T-cell (primary cell): ENCODE results near the gene RAPGEF3. TPM values are rescaled to one million over a fixed set of nuclear protein-coding genes. Genes with fewer than 3 reads are reported as not detected.
A peak's percentile ranks its signal among the peaks of the same experiment; 100 is the strongest.

Source experiments
- ATAC-seq, 4 experiments: fragments of 200-7000 bp in 3 of 4; fragments of 150-1000 bp in 1 of 4; cut with Tn5 transposase; replicated peaks in 1 of 4; 1 replicate in 3 of 4; 2 replicates in 1 of 4; pipeline ENCODE4 v1.10.0; 2021; ENCODE audit warnings: moderate library complexity in 3 of 4, mild to moderate bottlenecking in 2 of 4, moderate number of reproducible peaks in 1 of 4
- CTCF ChIA-PET, 2 donors: fragments of 300-600 bp; sonication (Branson Sonifier 250); formaldehyde crosslinking; loops; one replicate each; lab custom pipeline; 2022; ENCODE audit warnings: antibody characterized with exemption in 2 of 2; lab: Charles Lee
- POLR2A ChIA-PET, 2 donors: fragments of 300-600 bp; sonication (Branson Sonifier 250); formaldehyde crosslinking; loops; one replicate each; lab custom pipeline; 2022; ENCODE audit warnings: antibody characterized with exemption in 2 of 2; lab: Charles Lee
- DNase-seq, 35 experiments: peaks; one replicate each; pipeline versions ENCODE4 v3.0.0 to v3.0.0-alpha.2; 2013 to 2023
- H3K27ac ChIP-seq: one replicate; pipeline ENCODE4 v1.5.1; 2013; ENCODE audit warnings: low read length
- H3K27me3 ChIP-seq, 2 experiments: replicated peaks in 1 of 2; 1 replicate in 1 of 2; 2 replicates in 1 of 2; pipeline versions ENCODE4 v1.6.1 to v1.7.0; 2013; ENCODE audit warnings: low read length in 1 of 2, mixed read lengths in 1 of 2; ENCODE audit not compliant: control insufficient read depth in 2 of 2, insufficient read depth in 2 of 2; ENCODE audit errors: extremely low read depth in 1 of 2
- H3K36me3 ChIP-seq, 2 donors: 1 replicate in 1 of 2; 2 replicates in 1 of 2; pipeline versions ENCODE4 v1.6.1 to v1.7.0; 2013; ENCODE audit warnings: low read length in 1 of 2; ENCODE audit not compliant: control insufficient read depth in 2 of 2, insufficient read depth in 1 of 2; ENCODE audit errors: extremely low read depth in 1 of 2
- H3K4me1 ChIP-seq, 2 experiments: 1 replicate in 1 of 2; 2 replicates in 1 of 2; pipeline versions ENCODE4 v1.6.1 to v1.7.0; 2013; ENCODE audit warnings: low read length in 2 of 2, mixed read lengths in 1 of 2; ENCODE audit not compliant: insufficient read depth in 2 of 2, control insufficient read depth in 1 of 2; ENCODE audit errors: extremely low read depth in 1 of 2
- H3K4me3 ChIP-seq, 2 donors: 1 replicate in 1 of 2; 2 replicates in 1 of 2; pipeline versions ENCODE4 v1.5.1 to v1.7.0; 2013; ENCODE audit warnings: mild to moderate bottlenecking in 2 of 2, low read length in 1 of 2, moderate library complexity in 1 of 2; ENCODE audit not compliant: control insufficient read depth in 1 of 2; ENCODE audit errors: extremely low read depth in 1 of 2
- H3K9me3 ChIP-seq: 2 replicates; pipeline ENCODE4 v1.7.0; 2013
- H3K27ac Mint-ChIP-seq, 2 donors: one replicate each; pipeline ENCODE4 v1.8.0; 2020 to 2021; ENCODE audit warnings: mild to moderate bottlenecking in 2 of 2, mixed read lengths in 2 of 2
- H3K27me3 Mint-ChIP-seq, 2 donors: one replicate each; pipeline ENCODE4 v1.8.0; 2021 to 2022; ENCODE audit warnings: mixed read lengths in 2 of 2
- H3K36me3 Mint-ChIP-seq: one replicate; pipeline ENCODE4 v1.8.0; 2021; ENCODE audit warnings: mixed read lengths
- H3K4me1 Mint-ChIP-seq, 3 donors: one replicate each; pipeline ENCODE4 v1.8.0; 2020 to 2022; ENCODE audit warnings: mixed read lengths in 3 of 3, mild to moderate bottlenecking in 1 of 3
- H3K4me3 Mint-ChIP-seq, 3 donors: one replicate each; pipeline ENCODE4 v1.8.0; 2020 to 2022; ENCODE audit warnings: mild to moderate bottlenecking in 3 of 3, mixed read lengths in 3 of 3, moderate library complexity in 3 of 3
- H3K9me3 Mint-ChIP-seq, 3 donors: one replicate each; pipeline ENCODE4 v1.8.0; 2020 to 2022; ENCODE audit warnings: mixed read lengths in 3 of 3
- WGBS: methylation state at CpG from one replicate; pipeline ENCODE4 v1.1.5; 2013; ENCODE audit warnings: missing lambda C conversion rate; ENCODE audit not compliant: insufficient coverage; 5-methylcytosine and 5-hydroxymethylcytosine counted together
- total RNA-seq, 35 experiments: library from RNA in 6 of 35; stranded (reverse) in 6 of 35; fragments of 120-200 nt in 1 of 35; gene quantifications; one replicate each; pipeline versions ENCODE4 v1.2.1 to v1.2.4 and lab custom pipeline; 2013 to 2026

The RAPGEF3 gene
- total RNA-seq, 5 donors from 2014 or later (not counting 1 experiment from before 2014, with no cell fraction given), result 0.25 to 0.99 (median 0.82) TPM

DNA sequence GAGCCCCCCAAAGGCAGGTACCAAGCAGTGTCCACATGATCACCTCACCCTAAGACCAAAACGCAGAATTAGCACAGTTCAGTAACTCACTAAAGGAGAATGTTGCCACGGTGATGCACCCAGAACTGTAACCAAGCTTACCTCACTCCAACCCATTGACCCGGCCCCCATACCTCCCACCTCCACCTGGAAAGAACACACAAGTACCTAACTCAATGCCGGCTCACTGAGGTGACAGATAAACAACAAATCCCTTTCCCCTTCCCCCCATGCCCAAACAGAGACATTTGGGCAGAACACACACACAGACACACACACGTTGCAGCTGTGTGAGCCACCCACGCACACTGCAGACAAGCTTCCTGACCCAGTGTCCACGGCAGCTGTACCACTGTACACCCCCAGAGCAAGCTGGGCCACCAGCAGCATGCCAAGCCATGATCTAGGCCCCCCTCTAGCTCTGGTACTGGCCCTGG, 1.3 kb downstream of the RAPGEF3 start:
- POLR2A ChIA-PET, result interaction anchor here in 1 of 2 donors (0.6 kb wide), 1 partner anchor 63 kb away, joined by 13 read pairs; no protein-coding TSS in a partner anchor
- Mint-ChIP-seq H3K4me3 (peak overlapping the region in 1 of 3 donors; percentile 77), H3K27ac (peak overlapping the region; percentile 44 to 49), H3K27me3 (no peaks in the 10 kb centered on the region), H3K4me1 (peaks cover 24 to 35% (median 24%) of the 10 kb centered on the region in 3 donors), H3K36me3 (no peaks in the 10 kb centered on the region), H3K9me3 (no peaks in the 10 kb centered on the region)
- H3K27ac ChIP-seq, result no peak overlapping the region
- H3K4me3 ChIP-seq, result no peak overlapping the region
- DNase-seq, result no peak
- CTCF ChIA-PET, result interaction anchor here (0.8 to 5.1 kb wide), 5 partner anchors 10 to 16 kb away, joined by 3 to 34 read pairs (median 6); no protein-coding TSS in a partner anchor
- H3K27me3 ChIP-seq, result peaks cover 0 to 12% of the 10 kb centered on the region in 2 experiments
- H3K4me1 ChIP-seq, result peaks cover 0 to 40% of the 10 kb centered on the region in 2 experiments
- no peaks in the 10 kb centered on the region for H3K9me3 ChIP-seq
- H3K36me3 ChIP-seq, result no peaks in the 10 kb centered on the region
- no peak for ATAC-seq
- WGBS, result 48% methylated on average over 7 of the region's 7 CpGs

DNA sequence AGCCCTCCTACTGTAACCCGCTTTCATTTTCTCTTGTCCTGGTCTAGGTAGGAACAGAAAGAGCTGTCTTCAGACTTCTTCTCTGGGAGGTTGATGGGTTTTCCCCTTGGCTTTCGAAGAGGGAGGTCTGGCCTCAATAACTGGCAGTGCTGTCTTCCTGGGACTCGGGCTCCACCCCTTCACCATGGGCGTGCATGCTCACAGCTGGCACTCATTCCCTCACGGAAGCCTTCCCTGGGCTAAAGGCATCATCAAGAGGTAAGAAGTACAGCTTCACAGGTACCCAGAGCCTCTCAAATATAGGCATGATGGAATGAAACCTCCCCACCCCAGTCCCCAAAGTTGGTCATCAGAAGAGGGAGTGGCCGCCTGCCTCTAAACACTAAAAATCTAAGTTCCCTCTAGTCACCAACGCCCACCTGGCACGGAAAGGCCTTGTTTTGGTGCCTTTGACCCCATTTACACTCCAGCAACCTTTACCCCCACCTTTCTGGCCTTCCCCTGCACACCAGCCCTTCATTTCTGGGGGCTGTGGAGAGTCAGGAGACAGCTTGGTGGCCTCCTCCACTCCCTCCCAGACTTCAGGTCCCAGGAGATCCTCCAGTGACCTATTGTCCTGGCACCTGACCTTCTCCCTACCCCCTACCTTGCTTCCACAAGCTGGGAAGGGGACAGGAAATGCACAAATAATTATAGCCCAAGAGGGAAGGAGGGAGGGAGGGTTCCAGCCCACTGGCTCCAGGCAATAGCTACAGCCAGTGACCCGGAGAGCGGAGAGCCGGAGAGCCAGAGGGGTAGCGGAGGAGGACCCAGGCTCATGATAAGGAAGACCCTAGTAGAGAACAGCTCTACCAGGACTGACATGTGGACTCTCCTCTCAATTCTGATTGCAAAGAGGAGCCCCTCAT, 2.8 kb downstream of the RAPGEF3 start:
- CTCF ChIA-PET, result interaction anchor here (0.6 to 5.1 kb wide), 9 partner anchors 8 to 85 kb away, joined by 3 to 34 read pairs (median 3); no protein-coding TSS in a partner anchor
- POLR2A ChIA-PET, result interaction anchor here in 1 of 2 donors (0.5 to 0.7 kb wide), 2 partner anchors 11 to 18 kb away, joined by 3 read pairs; no protein-coding TSS in a partner anchor

DNA sequence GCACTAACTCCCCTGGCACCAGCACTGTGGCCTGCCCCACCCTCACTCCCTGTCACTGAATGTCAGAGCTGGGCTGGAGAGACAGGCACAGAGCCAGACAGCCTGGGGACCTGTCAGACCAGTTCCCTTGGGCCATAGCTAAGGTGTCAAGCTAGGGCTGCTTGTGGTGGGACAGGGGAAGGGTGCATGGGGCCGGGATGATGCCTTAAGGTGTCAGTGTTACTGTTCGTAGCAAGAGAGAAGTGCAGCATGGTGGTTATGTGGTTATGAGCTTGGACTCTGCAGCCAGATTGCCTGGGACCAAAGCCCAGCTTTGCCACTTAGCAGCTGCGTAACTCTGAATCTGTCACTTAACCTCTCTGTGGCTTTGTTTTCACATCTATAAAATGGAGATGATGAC, 3.8 kb downstream of the RAPGEF3 start:
- H3K4me3 ChIP-seq, result no peak overlapping the region
- H3K4me3 Mint-ChIP-seq, result no peak overlapping the region
- H3K36me3 Mint-ChIP-seq, result no peaks in the 10 kb centered on the region
- H3K4me1 Mint-ChIP-seq, result peaks cover 17 to 34% (median 24%) of the 10 kb centered on the region in 3 donors
- H3K4me1 ChIP-seq, result peaks cover 0 to 40% of the 10 kb centered on the region in 2 experiments
- peak overlapping the region in 1 of 2 donors; percentile 82 for H3K27ac Mint-ChIP-seq
- 80% methylated on average over 2 of the region's 3 CpGs for WGBS
- ATAC-seq, result no peak
- no peak overlapping the region for H3K27ac ChIP-seq
- ChIA-PET CTCF (interaction anchor here (0.7 to 5.1 kb wide), 5 partner anchors 11 to 24 kb away, joined by 3 to 34 read pairs (median 10); no protein-coding TSS in a partner anchor), POLR2A (no interaction called here)
- no peaks in the 10 kb centered on the region for H3K9me3 ChIP-seq
- DNase-seq, result no peak
- H3K27me3 Mint-ChIP-seq, result no peaks in the 10 kb centered on the region
- H3K9me3 Mint-ChIP-seq, result no peaks in the 10 kb centered on the region
- no peaks in the 10 kb centered on the region for H3K36me3 ChIP-seq
- peaks cover 0 to 14% of the 10 kb centered on the region in 2 experiments for H3K27me3 ChIP-seq

More for the DNA sequence above, 2.8 kb downstream of the RAPGEF3 start:
- Histone ChIP-seq H3K4me3 (no peak overlapping the region), H3K36me3 (no peaks in the 10 kb centered on the region), H3K27ac (no peak overlapping the region), H3K4me1 (peaks cover 0 to 40% of the 10 kb centered on the region in 2 experiments), H3K9me3 (no peaks in the 10 kb centered on the region), H3K27me3 (peaks cover 0 to 10% of the 10 kb centered on the region in 2 experiments)
- peak in 1 of 35 experiments; percentile 47 for DNase-seq
- H3K27me3 Mint-ChIP-seq, result no peaks in the 10 kb centered on the region
- no peaks in the 10 kb centered on the region for H3K36me3 Mint-ChIP-seq
- peak overlapping the region; percentile 57 to 82 for H3K27ac Mint-ChIP-seq
- H3K4me1 Mint-ChIP-seq, result peaks cover 24 to 35% (median 24%) of the 10 kb centered on the region in 3 donors
- 94% methylated on average over 3 of the region's 12 CpGs for WGBS
- peak overlapping the region in 2 of 3 donors; percentile 3 to 14 for H3K4me3 Mint-ChIP-seq
- no peaks in the 10 kb centered on the region for H3K9me3 Mint-ChIP-seq
- ATAC-seq, result no peak

DNA sequence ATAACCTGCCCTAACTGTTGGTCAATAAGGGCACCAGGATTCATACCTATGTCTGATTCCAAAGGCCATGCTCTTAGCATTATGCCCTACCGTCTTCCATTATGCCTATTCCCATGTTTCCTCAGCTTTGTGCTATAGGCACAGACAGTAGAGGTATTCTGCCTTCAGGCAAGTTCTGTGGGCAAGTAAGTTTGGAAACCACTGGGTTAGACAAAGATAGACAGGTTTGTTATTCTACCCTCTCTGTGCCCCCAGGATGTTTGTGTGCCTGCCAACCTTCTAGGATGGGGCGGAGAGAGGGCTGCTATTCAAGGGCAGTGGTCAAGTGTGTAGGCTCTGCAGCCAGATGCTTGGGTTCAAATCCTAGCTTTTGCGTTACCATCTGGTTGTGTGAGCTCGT, 4.6 kb downstream of the RAPGEF3 start:
- POLR2A ChIA-PET, result no interaction called here
- Histone ChIP-seq H3K27me3 (peaks cover 0 to 12% of the 10 kb centered on the region in 2 experiments), H3K9me3 (no peaks in the 10 kb centered on the region), H3K4me3 (no peak overlapping the region), H3K36me3 (no peaks in the 10 kb centered on the region), H3K4me1 (peaks cover 0 to 33% of the 10 kb centered on the region in 2 experiments), H3K27ac (no peak overlapping the region)
- CTCF ChIA-PET, result interaction anchor here (0.7 to 5.1 kb wide), 2 partner anchors 12 to 14 kb away, joined by 4 to 30 read pairs; no protein-coding TSS in a partner anchor
- peaks cover 17 to 31% (median 23%) of the 10 kb centered on the region in 3 donors for H3K4me1 Mint-ChIP-seq
- 90% methylated on average over 2 of the region's 4 CpGs for WGBS
- H3K27ac Mint-ChIP-seq, result no peak overlapping the region
- H3K36me3 Mint-ChIP-seq, result no peaks in the 10 kb centered on the region
- H3K4me3 Mint-ChIP-seq, result no peak overlapping the region
- DNase-seq (no peak), ATAC-seq (no peak)
- no peaks in the 10 kb centered on the region for H3K27me3 Mint-ChIP-seq
- H3K9me3 Mint-ChIP-seq, result no peaks in the 10 kb centered on the region

DNA sequence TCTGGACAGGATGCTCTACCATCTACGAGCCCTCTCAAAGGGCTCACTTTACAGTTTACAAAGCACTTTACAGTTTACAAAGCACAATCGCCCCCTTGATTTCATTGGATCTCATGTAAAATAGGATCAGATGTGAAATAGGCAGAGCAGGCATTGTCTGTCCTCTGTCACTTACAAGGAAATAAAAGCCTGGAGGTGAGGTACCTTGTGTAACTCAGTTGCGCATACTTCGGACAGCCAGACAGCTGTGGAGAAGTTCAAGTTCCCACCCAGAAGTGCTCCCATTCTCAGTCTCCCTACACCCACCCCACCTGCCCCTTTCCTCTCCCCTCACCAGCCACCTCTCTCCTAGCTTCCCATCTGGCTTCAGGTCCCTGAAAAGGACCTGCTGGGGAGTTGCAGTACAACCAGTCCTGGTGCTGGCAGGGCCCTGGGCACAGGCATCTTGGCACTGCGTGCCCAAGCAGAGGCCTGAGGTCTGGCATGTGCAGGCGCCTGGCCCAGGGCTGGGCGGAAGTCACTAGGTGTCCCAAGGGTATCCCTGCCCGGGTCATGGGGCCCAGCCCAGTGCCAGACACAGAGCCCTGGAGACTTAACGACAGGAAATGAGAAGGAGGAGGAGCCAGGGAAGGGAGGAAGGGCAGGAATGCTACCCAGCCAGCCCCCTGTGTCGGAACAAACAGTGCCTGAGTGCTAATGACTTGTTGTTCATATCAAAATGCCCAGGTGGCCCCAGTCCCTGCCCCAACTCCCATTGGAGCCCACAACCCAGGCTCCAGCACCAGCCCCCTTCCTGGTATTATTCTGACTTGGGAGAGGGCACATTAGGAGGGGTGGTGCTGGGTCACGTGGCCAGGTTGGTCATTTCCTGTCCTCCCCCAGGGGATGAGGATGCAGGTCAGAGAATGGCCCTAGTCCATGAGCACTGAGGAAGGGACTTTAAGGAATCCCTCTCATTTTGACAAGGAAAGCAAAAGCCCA, 5.4 kb downstream of the RAPGEF3 start:
- DNase-seq, result no peak
- 80% methylated on average over 6 of the region's 11 CpGs for WGBS
- peaks cover 0 to 25% of the 10 kb centered on the region in 2 experiments for H3K4me1 ChIP-seq
- no peaks in the 10 kb centered on the region for H3K9me3 ChIP-seq
- H3K36me3 ChIP-seq, result no peaks in the 10 kb centered on the region
- Mint-ChIP-seq H3K9me3 (no peaks in the 10 kb centered on the region), H3K36me3 (no peaks in the 10 kb centered on the region), H3K27ac (no peak overlapping the region), H3K4me3 (no peak overlapping the region), H3K4me1 (peaks cover 16 to 26% (median 21%) of the 10 kb centered on the region in 3 donors), H3K27me3 (no peaks in the 10 kb centered on the region)
- no peak for ATAC-seq
- no peak overlapping the region for H3K27ac ChIP-seq
- POLR2A ChIA-PET, result no interaction called here
- CTCF ChIA-PET, result interaction anchor here (0.7 kb wide), 2 partner anchors 11 to 1265 kb away, joined by 3 to 4 read pairs; no protein-coding TSS in a partner anchor
- H3K4me3 ChIP-seq, result no peak overlapping the region
- peaks cover 0 to 14% of the 10 kb centered on the region in 2 experiments for H3K27me3 ChIP-seq
